Right lobe of liver (tissue), 6 donors: ENCODE results near the gene FRY. TPM values are rescaled to one million over a fixed set of nuclear protein-coding genes. Genes with fewer than 3 reads are reported as not detected.

Experiments used
- ATAC-seq, 4 donors: fragments of 200-7000 bp; cut with Tn5 transposase; one replicate each; pipeline ENCODE4 v1.9.1; 2020; ENCODE audit warnings: mild to moderate bottlenecking in 4 of 4, moderate library complexity in 4 of 4
- DNase-seq, 3 donors: peaks; one replicate each; pipeline ENCODE4 v3.0.0-alpha.2; 2020
- H3K27ac ChIP-seq, 3 donors: fragments of 200-600 bp; one replicate each; pipeline ENCODE4 v1.8.0; 2022
- H3K27me3 ChIP-seq, 2 donors: fragments of 200-600 bp; one replicate each; pipeline ENCODE4 v1.8.0; 2022
- H3K36me3 ChIP-seq, 4 donors: fragments of 200-600 bp; sonication (generic) in 1 of 4; one replicate each; pipeline versions ENCODE4 v1.5.1 to v1.8.0; 2017 to 2022; ENCODE audit warnings: control low read depth in 1 of 4
- H3K4me1 ChIP-seq, 4 donors: fragments of 200-600 bp; sonication (generic) in 1 of 4; one replicate each; pipeline versions ENCODE4 v1.5.1 to v1.8.0; 2017 to 2022; ENCODE audit warnings: control low read depth in 1 of 4
- H3K4me3 ChIP-seq, 3 donors: fragments of 200-600 bp; one replicate each; pipeline ENCODE4 v1.8.0; 2022
- H3K9me3 ChIP-seq, 4 donors: fragments of 200-600 bp; sonication (generic) in 1 of 4; one replicate each; pipeline versions ENCODE4 v1.5.1 to v1.8.0; 2017 to 2022; ENCODE audit warnings: control low read depth in 1 of 4
- CTCF ChIP-seq, 4 donors: fragments of 200-600 bp in 3 of 4; fragments of 450-650 bp in 1 of 4; IDR thresholded peaks; one replicate each; pipeline versions ENCODE4 v1.5.1 to v1.8.0; 2016 to 2022; ENCODE audit warnings: antibody characterized with exemption in 4 of 4, mild to moderate bottlenecking in 2 of 4
- POLR2A ChIP-seq: fragments of 450-650 bp; IDR thresholded peaks from one replicate; pipeline ENCODE4 v1.6.1; 2017; ENCODE audit warnings: antibody characterized with exemption, mild to moderate bottlenecking
- WGBS: methylation state at CpG from one replicate; pipeline ENCODE4 v1.1.6; 2018; ENCODE audit warnings: low coverage, low lambda C conversion rate; ENCODE audit not compliant: insufficient coverage; ENCODE audit errors: missing lambda C conversion rate; 5-methylcytosine and 5-hydroxymethylcytosine counted together
- intact Hi-C, 2 donors: fragments of 100-400 bp; cut with DNase I; formaldehyde crosslinking; loops; one replicate each; pipeline versions ENCODE4 v1.11.2 to v1.14.1; 2022
- total RNA-seq, 6 experiments: library from RNA; depleted of rRNA in 2 of 6; stranded (reverse); fragments of >200 nt in 2 of 6; fragmentation: NEBNext Ultra II Directional in 3 of 6; extraction: Animal tissue kit (Norgen Biotek cat#: 25700) in 3 of 6; gene quantifications; one replicate each; pipeline versions ENCODE4 v1.1.0 to v1.2.4, GENCODE V29; 2016 to 2023
- donor health status: DM: no; HTN: yes; CAD: no.
- donor health status: DM: no; HTN: no; CAD: no.
- donor health status: DM: no; HTN: no; CAD: no.
- donor health status: DM: no; HTN: yes; CAD: no.
- donor health status: DM: no; HTN: yes; CAD: no.

Gene FRY
- total RNA-seq, 6 experiments from 2014 or later, result 16.1 to 106 (median 35.7) TPM

GRCh38 chr13:32245555-32245954 lies 214.0 kb downstream of the FRY start:
- H3K4me3 ChIP-seq, result no peak overlapping the region
- H3K27me3 ChIP-seq, result no peaks in the 10 kb centered on the region
- WGBS, result 84% methylated on average over 5 of the region's 5 CpGs
- ATAC-seq (no peak), DNase-seq (no peak)
- no peak for TF ChIP-seq POLR2A
- TF ChIP-seq CTCF (IDR thresholded peaks at IDR 0.05), result no peak
- H3K4me1 ChIP-seq, result no peaks in the 10 kb centered on the region
- intact Hi-C loops, result no loop called here
- no peak overlapping the region for H3K27ac ChIP-seq
- no peaks in the 10 kb centered on the region for H3K9me3 ChIP-seq
- no peaks in the 10 kb centered on the region for H3K36me3 ChIP-seq

- WGBS, result 43% methylated on average over 1 of the region's 2 CpGs
- Histone ChIP-seq H3K4me3 (no peak overlapping the region), H3K27me3 (no peaks in the 10 kb centered on the region), H3K9me3 (no peaks in the 10 kb centered on the region), H3K4me1 (no peaks in the 10 kb centered on the region), H3K36me3 (no peaks in the 10 kb centered on the region), H3K27ac (no peak overlapping the region)
- no peak for TF ChIP-seq POLR2A
- TF ChIP-seq CTCF (IDR thresholded peaks at IDR 0.05), result peak; percentile 68 to 80 (median 73)
- peak; percentile 59 to 66 (median 64) for DNase-seq
- ATAC-seq, result peak; percentile 87 to 96 (median 90)
- intact Hi-C loops, result no loop called here
Measured at GRCh38 chr13:32246468-32246867, 214.9 kb downstream of the FRY start.

- intact Hi-C loops, result no loop called here
- TF ChIP-seq POLR2A, result no peak
- no peak for TF ChIP-seq CTCF (IDR thresholded peaks at IDR 0.05)
- no peaks in the 10 kb centered on the region for H3K36me3 ChIP-seq
- no CpG with 5 or more reads among the region's 1 CpG for WGBS
- H3K4me1 ChIP-seq, result no peaks in the 10 kb centered on the region
- no peak overlapping the region for H3K4me3 ChIP-seq
- H3K27me3 ChIP-seq, result no peaks in the 10 kb centered on the region
- no peak for DNase-seq
- no peak overlapping the region for H3K27ac ChIP-seq
- peak in 1 of 4 donors; percentile 41 for ATAC-seq
- no peaks in the 10 kb centered on the region for H3K9me3 ChIP-seq
Measured at GRCh38 chr13:32247887-32248286, 216.3 kb downstream of the FRY start.

- peaks cover 0 to 3% (median 0%) of the 10 kb centered on the region in 4 donors for H3K4me1 ChIP-seq
- ATAC-seq, result no peak
- no peaks in the 10 kb centered on the region for H3K9me3 ChIP-seq
- TF ChIP-seq POLR2A (no peak), CTCF (IDR thresholded peaks at IDR 0.05) (no peak)
- no peak for DNase-seq
- H3K27me3 ChIP-seq, result no peaks in the 10 kb centered on the region
- intact Hi-C loops, result no loop called here
- H3K4me3 ChIP-seq, result no peak overlapping the region
- no peaks in the 10 kb centered on the region for H3K36me3 ChIP-seq
- 58% methylated on average over 2 of the region's 3 CpGs for WGBS
- no peak overlapping the region for H3K27ac ChIP-seq
Measured at GRCh38 chr13:32248801-32249200, 217.2 kb downstream of the FRY start.
